GF-D8 (cell line): ENCODE data around the gene CT45A7.
"Not testable (repeated sequence)": the region's sequence is repeated elsewhere in the genome, so short reads cannot be mapped to it uniquely, and the experiment has no call there.

Source experiments
- DNase-seq: peaks from one replicate; lab custom pipeline; 2025; lab: John Stamatoyannopoulos, UW

The CT45A7 gene, protein sequence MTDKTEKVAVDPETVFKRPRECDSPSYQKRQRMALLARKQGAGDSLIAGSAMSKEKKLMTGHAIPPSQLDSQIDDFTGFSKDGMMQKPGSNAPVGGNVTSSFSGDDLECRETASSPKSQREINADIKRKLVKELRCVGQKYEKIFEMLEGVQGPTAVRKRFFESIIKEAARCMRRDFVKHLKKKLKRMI

DNA sequence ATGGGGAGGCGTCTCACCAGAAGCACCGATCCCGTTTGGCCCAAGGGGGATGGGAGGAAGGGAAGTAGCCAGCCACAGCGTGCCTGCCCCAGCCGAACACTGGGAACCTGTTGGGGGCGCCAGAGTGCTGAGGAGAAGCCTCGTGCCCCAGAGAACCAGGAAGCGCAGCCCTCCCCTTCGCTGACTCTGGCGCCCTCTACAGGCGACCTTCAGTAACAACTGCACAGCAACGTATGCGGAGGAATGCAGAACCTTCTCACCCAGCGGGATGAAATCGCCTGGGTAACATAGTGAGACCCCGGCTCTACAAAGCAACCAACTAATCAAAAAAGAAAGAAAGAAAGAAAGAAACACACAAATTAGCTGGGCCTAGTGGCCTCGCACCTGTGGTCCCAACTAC, at the start of gene CT45A7:
Gene CT45A7, minus strand, starts transcription at position 101 of the 400 bp plus-strand sequence. CDS start 3,747 bp downstream, outside the sequence.
- not testable (repeated sequence) for DNase-seq

DNA sequence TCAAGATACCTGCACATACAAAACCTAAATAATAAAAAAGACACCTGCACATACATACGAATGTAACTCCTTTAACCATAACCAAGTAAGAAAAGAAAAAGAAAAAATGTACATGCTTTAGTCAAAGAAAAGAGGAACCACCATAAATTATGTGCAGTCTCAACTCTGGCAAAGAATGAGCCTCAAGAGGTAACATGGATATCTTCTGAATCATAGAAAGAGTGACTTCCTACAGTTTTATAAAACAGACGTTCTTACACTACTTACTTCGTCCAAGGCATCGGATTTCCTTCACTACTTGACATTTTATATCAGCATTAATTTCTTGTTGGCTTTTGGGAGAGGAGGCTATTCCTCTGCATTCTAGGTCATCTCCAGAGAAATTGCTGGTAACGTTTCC, 45.7 kb upstream of the CT45A7 start:
- not testable (repeated sequence) for DNase-seq

DNA sequence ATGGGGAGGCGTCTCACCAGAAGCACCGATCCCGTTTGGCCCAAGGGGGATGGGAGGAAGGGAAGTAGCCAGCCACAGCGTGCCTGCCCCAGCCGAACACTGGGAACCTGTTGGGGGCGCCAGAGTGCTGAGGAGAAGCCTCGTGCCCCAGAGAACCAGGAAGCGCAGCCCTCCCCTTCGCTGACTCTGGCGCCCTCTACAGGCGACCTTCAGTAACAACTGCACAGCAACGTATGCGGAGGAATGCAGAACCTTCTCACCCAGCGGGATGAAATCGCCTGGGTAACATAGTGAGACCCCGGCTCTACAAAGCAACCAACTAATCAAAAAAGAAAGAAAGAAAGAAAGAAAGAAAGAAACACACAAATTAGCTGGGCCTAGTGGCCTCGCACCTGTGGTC, 34.6 kb upstream of the CT45A7 start, which contains the start of gene CT45A9:
Gene CT45A9, minus strand, starts transcription at position 101 of the 400 bp plus-strand sequence. CDS start 3,751 bp downstream, outside the sequence.
- DNase-seq, result not testable (repeated sequence)

DNA sequence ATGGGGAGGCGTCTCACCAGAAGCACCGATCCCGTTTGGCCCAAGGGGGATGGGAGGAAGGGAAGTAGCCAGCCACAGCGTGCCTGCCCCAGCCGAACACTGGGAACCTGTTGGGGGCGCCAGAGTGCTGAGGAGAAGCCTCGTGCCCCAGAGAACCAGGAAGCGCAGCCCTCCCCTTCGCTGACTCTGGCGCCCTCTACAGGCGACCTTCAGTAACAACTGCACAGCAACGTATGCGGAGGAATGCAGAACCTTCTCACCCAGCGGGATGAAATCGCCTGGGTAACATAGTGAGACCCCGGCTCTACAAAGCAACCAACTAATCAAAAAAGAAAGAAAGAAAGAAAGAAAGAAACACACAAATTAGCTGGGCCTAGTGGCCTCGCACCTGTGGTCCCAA, 17.4 kb upstream of the CT45A7 start, which contains the start of gene CT45A8:
Gene CT45A8, minus strand, starts transcription at position 101 of the 400 bp plus-strand sequence. CDS start 3,755 bp downstream, outside the sequence.
- not testable (repeated sequence) for DNase-seq

DNA sequence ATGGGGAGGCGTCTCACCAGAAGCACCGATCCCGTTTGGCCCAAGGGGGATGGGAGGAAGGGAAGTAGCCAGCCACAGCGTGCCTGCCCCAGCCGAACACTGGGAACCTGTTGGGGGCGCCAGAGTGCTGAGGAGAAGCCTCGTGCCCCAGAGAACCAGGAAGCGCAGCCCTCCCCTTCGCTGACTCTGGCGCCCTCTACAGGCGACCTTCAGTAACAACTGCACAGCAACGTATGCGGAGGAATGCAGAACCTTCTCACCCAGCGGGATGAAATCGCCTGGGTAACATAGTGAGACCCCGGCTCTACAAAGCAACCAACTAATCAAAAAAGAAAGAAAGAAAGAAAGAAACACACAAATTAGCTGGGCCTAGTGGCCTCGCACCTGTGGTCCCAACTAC, 17.2 kb downstream of the CT45A7 start, which contains the start of gene CT45A2:
Gene CT45A2, minus strand, starts transcription at position 101 of the 400 bp plus-strand sequence. CDS start 3,747 bp downstream, outside the sequence.
- not testable (repeated sequence) for DNase-seq

DNA sequence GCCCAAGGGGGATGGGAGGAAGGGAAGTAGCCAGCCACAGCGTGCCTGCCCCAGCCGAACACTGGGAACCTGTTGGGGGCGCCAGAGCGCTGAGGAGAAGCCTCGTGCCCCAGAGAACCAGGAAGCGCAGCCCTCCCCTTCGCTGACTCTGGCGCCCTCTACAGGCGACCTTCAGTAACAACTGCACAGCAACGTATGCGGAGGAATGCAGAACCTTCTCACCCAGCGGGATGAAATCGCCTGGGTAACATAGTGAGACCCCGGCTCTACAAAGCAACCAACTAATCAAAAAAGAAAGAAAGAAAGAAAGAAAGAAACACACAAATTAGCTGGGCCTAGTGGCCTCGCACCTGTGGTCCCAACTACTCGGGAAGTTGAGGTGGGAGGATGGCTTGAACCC, 34.4 kb downstream of the CT45A7 start, which contains the start of gene CT45A6:
Gene CT45A6, minus strand, starts transcription at position 101 of the 400 bp plus-strand sequence. CDS start 3,794 bp downstream, outside the sequence.
- DNase-seq, result not testable (repeated sequence)

DNA sequence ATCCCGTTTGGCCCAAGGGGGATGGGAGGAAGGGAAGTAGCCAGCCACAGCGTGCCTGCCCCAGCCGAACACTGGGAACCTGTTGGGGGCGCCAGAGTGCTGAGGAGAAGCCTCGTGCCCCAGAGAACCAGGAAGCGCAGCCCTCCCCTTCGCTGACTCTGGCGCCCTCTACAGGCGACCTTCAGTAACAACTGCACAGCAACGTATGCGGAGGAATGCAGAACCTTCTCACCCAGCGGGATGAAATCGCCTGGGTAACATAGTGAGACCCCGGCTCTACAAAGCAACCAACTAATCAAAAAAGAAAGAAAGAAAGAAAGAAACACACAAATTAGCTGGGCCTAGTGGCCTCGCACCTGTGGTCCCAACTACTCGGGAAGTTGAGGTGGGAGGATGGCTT, 51.7 kb downstream of the CT45A7 start, which contains the start of gene CT45A5:
Gene CT45A5, minus strand, starts transcription at position 101 of the 400 bp plus-strand sequence. CDS start 3,774 bp downstream, outside the sequence.
- not testable (repeated sequence) for DNase-seq
